Mesendoderm (in vitro differentiated cells): ENCODE results near the gene SLAMF7.

Source experiments
- DNase-seq: peaks from one replicate; pipeline ENCODE4 v3.0.0; 2013
- H2AK5ac ChIP-seq: 2 replicates; pipeline ENCODE4 v1.6.1; 2013; ENCODE audit warnings: low read length, inconsistent platforms
- H2BK120ac ChIP-seq: 2 replicates; pipeline ENCODE4 v1.6.1; 2013; ENCODE audit warnings: low read depth, mild to moderate bottlenecking, low read length, moderate library complexity, mixed read lengths
- H2BK15ac ChIP-seq: replicated peaks from 2 replicates; pipeline ENCODE4 v1.6.1; 2013; ENCODE audit warnings: low read depth, mild to moderate bottlenecking, moderate library complexity
- H2BK5ac ChIP-seq: 2 replicates; pipeline ENCODE4 v1.6.1; 2013; ENCODE audit warnings: low read length, inconsistent platforms
- H3K18ac ChIP-seq: 2 replicates; pipeline ENCODE4 v1.6.1; 2013; ENCODE audit warnings: mild to moderate bottlenecking, low read length, mixed read lengths
- H3K23ac ChIP-seq: one replicate; pipeline ENCODE4 v1.6.1; 2013; ENCODE audit warnings: low read length
- H3K27ac ChIP-seq: 2 replicates; pipeline ENCODE4 v1.5.1; 2013; ENCODE audit warnings: low read depth, mild to moderate bottlenecking, inconsistent platforms, low read length, moderate library complexity
- H3K27me3 ChIP-seq: 2 replicates; pipeline ENCODE4 v1.6.1; 2013; ENCODE audit warnings: low read length, control low read depth, mild to moderate bottlenecking, inconsistent platforms; ENCODE audit not compliant: insufficient read depth, poor library complexity
- H3K36me3 ChIP-seq: 2 replicates; pipeline ENCODE4 v1.6.1; 2013; ENCODE audit warnings: low read length, inconsistent platforms; ENCODE audit not compliant: control insufficient read depth, insufficient read depth
- H3K4ac ChIP-seq: one replicate; pipeline ENCODE4 v1.6.1; 2013; ENCODE audit warnings: low read depth, mild to moderate bottlenecking, low read length, moderate library complexity
- H3K4me1 ChIP-seq: 2 replicates; pipeline ENCODE4 v1.6.1; 2013; ENCODE audit warnings: low read depth, low read length, inconsistent platforms; ENCODE audit not compliant: control insufficient read depth
- H3K4me2 ChIP-seq: 2 replicates; pipeline ENCODE4 v1.6.1; 2013; ENCODE audit warnings: low read length
- H3K4me3 ChIP-seq: 2 replicates; pipeline ENCODE4 v1.5.1; 2013; ENCODE audit warnings: mild to moderate bottlenecking, low read length
- H3K56ac ChIP-seq: one replicate; pipeline ENCODE4 v1.6.1; 2013; ENCODE audit warnings: low read length
- H3K79me1 ChIP-seq: 2 replicates; pipeline ENCODE4 v1.6.1; 2013; ENCODE audit warnings: low read length, inconsistent platforms
- H3K79me2 ChIP-seq: 2 replicates; pipeline ENCODE4 v1.6.1; 2013; ENCODE audit warnings: mild to moderate bottlenecking, low read length; ENCODE audit not compliant: control insufficient read depth, insufficient read depth
- H3K9ac ChIP-seq: 2 replicates; pipeline ENCODE4 v1.6.1; 2013; ENCODE audit warnings: low read length, inconsistent platforms
- H4K5ac ChIP-seq: one replicate; pipeline ENCODE4 v1.6.1; 2013; ENCODE audit warnings: low read length
- H4K8ac ChIP-seq: one replicate; pipeline ENCODE4 v1.6.1; 2013; ENCODE audit warnings: low read depth, mild to moderate bottlenecking, control low read depth, low read length, moderate library complexity
- WGBS: extraction: QIAGEN DNeasy Blood & Tissue Kit; methylation state at CpG from one replicate; pipeline ENCODE4 v1.1.7; 2013; ENCODE audit warnings: low lambda C conversion rate, missing lambda C conversion rate; ENCODE audit not compliant: insufficient coverage; ENCODE audit errors: extremely low coverage; 5-methylcytosine and 5-hydroxymethylcytosine counted together

The SLAMF7 gene

DNA sequence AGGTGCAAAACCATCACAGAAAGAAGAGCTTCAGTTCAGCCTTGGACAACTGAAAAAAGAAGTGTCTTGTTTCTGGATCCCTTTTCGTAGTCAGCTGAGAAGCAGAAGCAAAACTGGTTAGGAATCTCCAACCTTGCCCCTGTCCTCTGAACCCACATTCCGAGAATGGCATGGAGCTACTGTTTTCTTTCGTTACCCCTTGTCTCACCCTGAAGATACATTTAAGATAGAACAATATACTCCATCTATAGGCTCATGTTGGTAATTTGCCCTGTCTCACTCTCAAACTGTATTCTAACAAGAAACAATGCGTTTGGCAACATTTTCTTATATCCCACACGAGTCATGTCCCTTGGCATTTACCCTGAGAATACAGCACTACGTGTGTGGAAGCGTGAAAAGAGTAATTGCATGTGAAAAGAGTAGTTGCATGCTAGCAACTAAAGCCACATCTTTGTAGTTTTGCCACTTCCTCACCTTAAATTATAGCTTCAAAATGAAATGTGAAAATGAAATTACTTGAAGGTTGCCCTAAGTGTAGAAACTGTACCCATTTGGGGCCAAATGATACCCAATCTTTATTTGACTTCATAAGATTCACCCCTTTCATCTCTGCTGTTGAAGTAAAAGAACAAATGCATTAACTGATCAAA is 5.3 kb downstream of the SLAMF7 start:
- Histone ChIP-seq H2BK15ac (no peak overlapping the region), H3K36me3 (no peaks in the 10 kb centered on the region), H3K23ac (no peak overlapping the region), H2BK120ac (no peak overlapping the region), H3K4me2 (no peak overlapping the region), H3K9ac (no peak overlapping the region), H3K79me2 (no peaks in the 10 kb centered on the region), H3K27ac (no peak overlapping the region), H4K8ac (no peak overlapping the region), H4K5ac (no peak overlapping the region), H3K56ac (no peak overlapping the region), H3K4ac (no peak overlapping the region), H3K4me3 (no peak overlapping the region), H3K27me3 (no peaks in the 10 kb centered on the region), H3K4me1 (peaks cover 3% of the 10 kb centered on the region), H3K18ac (no peak overlapping the region), H2BK5ac (no peak overlapping the region), H2AK5ac (no peak overlapping the region), H3K79me1 (no peaks in the 10 kb centered on the region)
- no CpG with 5 or more reads among the region's 7 CpGs for WGBS
- no peak for DNase-seq

- H3K36me3 ChIP-seq: no peaks in the 10 kb centered on the region
- WGBS: no CpG with 5 or more reads among the region's 5 CpGs
- H3K4me2 ChIP-seq: no peak overlapping the region
- H3K9ac ChIP-seq: no peak overlapping the region
- no peaks in the 10 kb centered on the region for H3K79me2 ChIP-seq
- H3K79me1 ChIP-seq: no peaks in the 10 kb centered on the region
- no peak overlapping the region for H2AK5ac ChIP-seq
- H2BK120ac ChIP-seq: no peak overlapping the region
- H4K8ac ChIP-seq: no peak overlapping the region
- peaks cover 3% of the 10 kb centered on the region for H3K4me1 ChIP-seq
- H3K23ac ChIP-seq: no peak overlapping the region
- H3K4me3 ChIP-seq: no peak overlapping the region
- H3K4ac ChIP-seq: no peak overlapping the region
- no peak overlapping the region for H2BK5ac ChIP-seq
- no peak overlapping the region for H3K27ac ChIP-seq
- H3K18ac ChIP-seq: no peak overlapping the region
- DNase-seq: no peak
- no peak overlapping the region for H2BK15ac ChIP-seq
- H3K27me3 ChIP-seq: no peaks in the 10 kb centered on the region
- H4K5ac ChIP-seq: peak overlapping the region; percentile 34
- no peak overlapping the region for H3K56ac ChIP-seq
Measured at GRCh38 chr1:160744852-160745520, 5.9 kb downstream of the SLAMF7 start.

GRCh38 chr1:160745551-160745950 is 6.5 kb downstream of the SLAMF7 start:
- Histone ChIP-seq H3K79me1 (no peaks in the 10 kb centered on the region), H3K36me3 (no peaks in the 10 kb centered on the region), H3K4me1 (peaks cover 3% of the 10 kb centered on the region), H3K4ac (no peak overlapping the region), H4K5ac (no peak overlapping the region), H2AK5ac (no peak overlapping the region), H2BK15ac (no peak overlapping the region), H3K27me3 (no peaks in the 10 kb centered on the region), H4K8ac (no peak overlapping the region), H3K23ac (no peak overlapping the region), H3K4me2 (no peak overlapping the region), H3K27ac (no peak overlapping the region), H3K18ac (no peak overlapping the region), H3K4me3 (no peak overlapping the region), H3K56ac (no peak overlapping the region), H2BK5ac (no peak overlapping the region), H2BK120ac (no peak overlapping the region), H3K9ac (no peak overlapping the region), H3K79me2 (no peaks in the 10 kb centered on the region)
- no CpG with 5 or more reads among the region's 1 CpG for WGBS
- DNase-seq: no peak

DNA sequence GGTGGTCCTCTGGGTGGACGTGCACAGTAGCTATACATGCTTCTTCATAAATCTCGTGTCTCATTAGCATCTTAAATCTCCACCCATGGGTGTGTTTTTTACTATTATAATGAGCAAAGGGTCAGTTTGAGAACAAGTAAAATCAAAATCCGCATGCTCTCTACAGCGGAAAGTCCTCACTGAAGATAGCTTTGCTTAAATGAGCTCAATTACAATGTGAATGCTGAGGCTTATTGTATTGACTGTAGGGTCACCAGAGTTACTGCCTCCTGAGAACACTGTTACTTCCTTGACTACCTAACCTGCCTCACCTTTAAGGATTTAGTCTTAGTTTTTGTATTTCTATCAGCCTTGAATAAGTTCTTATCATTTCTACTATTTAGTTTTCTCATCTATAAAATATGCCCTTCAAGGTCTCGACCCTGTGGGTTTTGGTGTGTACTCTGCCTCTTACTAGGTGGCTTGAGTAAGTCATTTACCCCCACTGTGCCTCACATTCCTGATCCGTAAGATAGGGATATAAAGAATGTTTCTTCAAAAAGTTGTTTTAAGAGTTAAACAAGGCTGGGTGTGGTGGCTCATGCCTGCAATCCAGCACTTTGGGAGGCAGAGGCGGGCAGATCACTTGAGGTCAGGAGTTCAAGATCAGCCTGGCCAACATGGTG is 7.9 kb downstream of the SLAMF7 start:
- H4K8ac ChIP-seq: no peak overlapping the region
- H3K79me2 ChIP-seq: no peaks in the 10 kb centered on the region
- no peak overlapping the region for H3K27ac ChIP-seq
- no peak overlapping the region for H3K9ac ChIP-seq
- no peak overlapping the region for H4K5ac ChIP-seq
- H2BK5ac ChIP-seq: no peak overlapping the region
- no peak overlapping the region for H3K4ac ChIP-seq
- H2BK15ac ChIP-seq: no peak overlapping the region
- H3K27me3 ChIP-seq: no peaks in the 10 kb centered on the region
- no peaks in the 10 kb centered on the region for H3K36me3 ChIP-seq
- no peak overlapping the region for H2BK120ac ChIP-seq
- no peak overlapping the region for H3K56ac ChIP-seq
- no peaks in the 10 kb centered on the region for H3K79me1 ChIP-seq
- H3K4me1 ChIP-seq: peaks cover 3% of the 10 kb centered on the region
- WGBS: no CpG with 5 or more reads among the region's 7 CpGs
- H3K4me3 ChIP-seq: no peak overlapping the region
- peak; percentile 73 for DNase-seq
- no peak overlapping the region for H2AK5ac ChIP-seq
- no peak overlapping the region for H3K23ac ChIP-seq
- no peak overlapping the region for H3K18ac ChIP-seq
- H3K4me2 ChIP-seq: no peak overlapping the region

GRCh38 chr1:160747717-160748116 is 8.7 kb downstream of the SLAMF7 start:
- no peak overlapping the region for H3K27ac ChIP-seq
- no peak overlapping the region for H3K4me3 ChIP-seq
- no peak overlapping the region for H2BK120ac ChIP-seq
- no peak overlapping the region for H3K9ac ChIP-seq
- no peak overlapping the region for H2AK5ac ChIP-seq
- H3K4ac ChIP-seq: no peak overlapping the region
- no peaks in the 10 kb centered on the region for H3K79me2 ChIP-seq
- DNase-seq: no peak
- no peak overlapping the region for H3K4me2 ChIP-seq
- no peak overlapping the region for H3K23ac ChIP-seq
- H4K8ac ChIP-seq: no peak overlapping the region
- H3K79me1 ChIP-seq: no peaks in the 10 kb centered on the region
- H3K4me1 ChIP-seq: no peaks in the 10 kb centered on the region
- H3K27me3 ChIP-seq: no peaks in the 10 kb centered on the region
- H3K56ac ChIP-seq: no peak overlapping the region
- no peak overlapping the region for H4K5ac ChIP-seq
- no peak overlapping the region for H2BK5ac ChIP-seq
- H3K36me3 ChIP-seq: no peaks in the 10 kb centered on the region
- H2BK15ac ChIP-seq: no peak overlapping the region
- H3K18ac ChIP-seq: no peak overlapping the region
